SK-N-MC (cell line): ENCODE data around the gene HSD17B12.

Source experiments
- DNase-seq: peaks from one replicate; pipeline ENCODE4 v3.0.0-alpha.2; 2011; ENCODE audit warnings: low read depth, low spot score
- H3K27ac ChIP-seq: fragments of 200-600 bp; sonication (generic); 2 replicates; pipeline ENCODE4 v1.5.1; 2016; ENCODE audit warnings: mixed run types
- H3K36me3 ChIP-seq: fragments of 200-600 bp; sonication (generic); 2 replicates; pipeline ENCODE4 v1.6.1; 2017; ENCODE audit warnings: antibody characterized with exemption, low read length, mixed read lengths; ENCODE audit not compliant: insufficient read depth
- H3K4me3 ChIP-seq: fragments of 200-600 bp; sonication (generic); 2 replicates; pipeline ENCODE4 v1.5.1; 2016
- H3K9ac ChIP-seq: fragments of 200-600 bp; sonication (generic); 2 replicates; pipeline ENCODE4 v1.8.0; 2017; ENCODE audit warnings: mixed run types, mixed read lengths; ENCODE audit not compliant: insufficient read length
- H3K9me3 ChIP-seq: fragments of 200-600 bp; sonication (generic); 2 replicates; pipeline ENCODE4 v1.6.1; 2017; ENCODE audit warnings: low read depth, mild to moderate bottlenecking, antibody characterized with exemption, low read length, moderate library complexity, mixed read lengths
- EZH2 ChIP-seq: fragments of 200-600 bp; sonication (generic); IDR thresholded peaks from one replicate; pipeline ENCODE4 v1.6.1; 2017; ENCODE audit warnings: antibody characterized with exemption
- FOXP2 ChIP-seq: optimal IDR thresholded peaks from 2 replicates; pipeline ENCODE3; 2011; ENCODE audit warnings: mild to moderate bottlenecking, moderate library complexity; ENCODE audit not compliant: insufficient read depth; ENCODE audit errors: extremely low read length, control extremely low read depth
- POLR2AphosphoS5 ChIP-seq: IDR thresholded peaks from 2 replicates; pipeline ENCODE4 v1.6.1; 2012; ENCODE audit warnings: mild to moderate bottlenecking, low read depth, low read length, borderline replicate concordance

The HSD17B12 gene

DNA sequence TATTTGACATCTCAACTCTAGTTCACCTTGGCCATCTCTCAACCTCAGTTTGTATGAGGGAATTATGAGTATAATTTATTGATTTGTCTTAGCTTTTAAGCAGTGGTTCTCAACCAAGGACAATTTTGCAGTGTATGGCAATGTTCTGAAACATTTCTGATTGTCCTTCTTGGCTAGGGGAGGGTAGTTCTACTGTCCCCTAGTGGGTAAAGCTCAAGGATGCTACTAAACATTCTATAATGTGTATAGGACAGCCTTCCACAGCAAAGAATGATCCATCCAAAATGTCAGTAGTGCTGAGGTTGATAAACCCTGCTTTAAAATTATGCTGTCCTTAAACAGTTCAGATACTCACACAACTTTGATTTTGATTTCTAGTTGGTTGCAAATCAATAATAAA, 122.0 kb downstream of the HSD17B12 start:
- DNase-seq = no peak
- no peak overlapping the region for H3K27ac ChIP-seq
- TF ChIP-seq FOXP2 = no peak
- no peaks in the 10 kb centered on the region for H3K9me3 ChIP-seq
- H3K4me3 ChIP-seq = no peak overlapping the region
- peaks cover 63% of the 10 kb centered on the region for H3K36me3 ChIP-seq
- no peak overlapping the region for H3K9ac ChIP-seq

DNA sequence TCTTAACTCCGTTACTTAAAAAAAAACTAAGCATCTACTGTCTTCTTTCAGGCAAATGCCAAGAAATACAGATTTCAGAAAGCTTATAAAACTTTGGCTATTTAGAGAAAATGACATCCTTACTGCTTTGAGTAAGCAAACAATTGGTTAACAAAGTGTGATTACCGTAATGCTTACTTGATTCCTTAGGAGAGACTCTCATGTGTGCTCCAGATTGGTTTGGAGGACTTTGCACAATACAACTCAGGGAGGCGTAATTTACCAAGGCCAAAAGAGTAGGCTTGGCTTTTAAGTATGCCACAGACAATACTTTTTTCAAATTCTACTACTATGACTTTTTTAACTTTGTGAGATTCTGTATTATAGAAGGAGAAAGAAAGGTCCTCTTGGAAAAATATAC, 123.2 kb downstream of the HSD17B12 start:
- no peak for DNase-seq
- Histone ChIP-seq H3K4me3 (no peak overlapping the region), H3K9ac (no peak overlapping the region), H3K27ac (no peak overlapping the region), H3K9me3 (no peaks in the 10 kb centered on the region), H3K36me3 (peaks cover 56% of the 10 kb centered on the region)
- no peak for TF ChIP-seq POLR2AphosphoS5
- TF ChIP-seq EZH2 = no peak
- no peak for TF ChIP-seq FOXP2

DNA sequence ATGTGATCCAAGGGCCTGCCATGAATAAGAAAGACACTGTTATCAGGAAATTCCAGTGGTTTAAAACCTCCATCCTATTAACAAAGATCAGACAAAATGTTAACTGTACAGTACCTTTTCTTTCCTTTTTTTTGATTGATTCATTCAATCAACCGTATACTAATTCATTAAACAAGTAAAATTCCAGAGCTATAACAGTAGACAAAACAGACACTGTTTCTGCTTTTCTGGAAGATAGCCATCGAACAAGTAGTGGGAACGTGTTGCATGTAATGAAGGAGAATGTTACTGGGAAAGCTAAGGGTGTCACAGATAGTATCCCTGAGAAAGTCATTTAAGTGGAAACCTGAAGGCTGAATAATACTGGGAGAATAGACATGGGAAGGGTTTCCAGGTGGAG, 126.4 kb downstream of the HSD17B12 start:
- no peaks in the 10 kb centered on the region for H3K9me3 ChIP-seq
- TF ChIP-seq EZH2 = no peak
- no peak for TF ChIP-seq POLR2AphosphoS5
- TF ChIP-seq FOXP2 = no peak
- no peak overlapping the region for H3K27ac ChIP-seq
- peaks cover 42% of the 10 kb centered on the region for H3K36me3 ChIP-seq
- no peak for DNase-seq
- no peak overlapping the region for H3K9ac ChIP-seq
- H3K4me3 ChIP-seq = no peak overlapping the region

DNA sequence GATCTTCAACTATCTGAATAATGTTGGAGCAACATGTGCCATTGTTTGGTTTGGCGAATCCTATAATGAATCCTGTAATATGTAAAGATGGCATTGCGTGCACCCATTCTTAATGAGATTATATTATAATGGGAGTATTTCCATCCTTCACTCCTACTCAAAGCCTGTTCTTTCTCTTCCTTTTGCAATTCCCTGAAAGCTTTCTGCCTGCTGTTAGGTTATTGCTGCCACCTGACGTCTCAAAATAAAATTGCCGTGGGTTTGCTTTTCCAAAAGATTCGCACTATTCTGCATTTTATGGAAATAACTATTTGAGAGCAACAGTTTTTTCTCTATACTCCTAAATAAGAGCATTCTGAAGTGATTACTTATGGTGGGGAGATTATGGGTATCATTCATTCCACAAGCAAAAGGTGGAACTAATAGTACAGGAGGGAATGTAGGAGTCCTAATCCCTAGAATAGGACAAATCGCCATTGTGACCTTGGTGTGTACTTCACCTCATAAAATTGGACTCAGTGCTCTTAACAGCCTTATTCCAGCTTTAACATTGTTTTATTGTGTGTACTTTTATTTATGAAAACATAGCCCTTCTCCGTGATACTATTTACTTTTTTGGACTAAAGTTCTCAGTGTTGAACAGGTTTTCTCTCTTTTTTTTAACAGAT, 130.5 kb downstream of the HSD17B12 start:
- Histone ChIP-seq H3K27ac (no peak overlapping the region), H3K4me3 (no peak overlapping the region), H3K9ac (no peak overlapping the region), H3K36me3 (peaks cover 23% of the 10 kb centered on the region), H3K9me3 (no peaks in the 10 kb centered on the region)
- DNase-seq = no peak
- no peak for TF ChIP-seq POLR2AphosphoS5

DNA sequence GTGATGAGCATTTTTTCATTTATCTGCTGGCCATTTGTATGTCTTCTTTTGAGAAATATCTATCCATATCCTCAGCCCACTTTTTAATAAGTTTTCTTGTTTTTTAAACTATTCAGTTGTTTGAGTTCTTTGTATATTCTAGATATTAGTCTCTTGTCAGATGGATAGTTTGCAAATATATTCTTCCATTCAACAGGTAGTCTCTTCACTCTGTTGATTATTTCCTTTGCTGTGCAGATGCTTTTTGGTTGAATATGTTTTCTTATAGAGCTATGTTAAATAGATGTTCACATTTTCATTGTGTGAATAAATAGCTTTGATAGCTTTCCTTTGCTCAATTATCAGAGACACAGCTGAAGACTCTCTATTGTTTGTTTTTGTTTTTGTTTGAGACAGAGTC, 131.9 kb downstream of the HSD17B12 start:
- H3K27ac ChIP-seq = no peak overlapping the region

DNA sequence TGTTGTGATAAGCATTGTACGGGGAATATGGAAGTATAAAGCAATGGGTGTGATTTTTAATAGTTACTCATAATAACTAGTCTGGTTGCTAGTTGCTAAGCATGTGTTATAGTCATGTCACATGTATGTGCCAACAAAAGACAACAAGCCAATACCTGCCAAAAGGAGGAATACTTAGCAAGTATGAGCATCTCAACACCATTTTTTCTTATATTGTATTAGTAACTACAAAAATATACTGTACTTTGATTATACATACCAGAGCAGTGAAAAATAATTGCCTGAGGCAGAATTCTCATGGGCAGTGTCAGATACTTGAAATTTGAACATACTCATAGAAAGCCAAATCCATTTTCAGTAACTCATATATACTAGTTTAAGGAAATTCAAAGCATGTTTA, 137.7 kb downstream of the HSD17B12 start:
- Histone ChIP-seq H3K4me3 (no peak overlapping the region), H3K9me3 (no peaks in the 10 kb centered on the region), H3K9ac (no peak overlapping the region), H3K36me3 (peaks cover 42% of the 10 kb centered on the region), H3K27ac (no peak overlapping the region)
- DNase-seq = no peak
- no peak for TF ChIP-seq FOXP2
- no peak for TF ChIP-seq POLR2AphosphoS5
- no peak for TF ChIP-seq EZH2

More for the DNA sequence above, 131.9 kb downstream of the HSD17B12 start:
- TF ChIP-seq FOXP2 (no peak), POLR2AphosphoS5 (no peak), EZH2 (no peak)
- Histone ChIP-seq H3K4me3 (no peak overlapping the region), H3K9me3 (no peaks in the 10 kb centered on the region), H3K9ac (no peak overlapping the region), H3K36me3 (peaks cover 17% of the 10 kb centered on the region)
- DNase-seq = no peak

DNA sequence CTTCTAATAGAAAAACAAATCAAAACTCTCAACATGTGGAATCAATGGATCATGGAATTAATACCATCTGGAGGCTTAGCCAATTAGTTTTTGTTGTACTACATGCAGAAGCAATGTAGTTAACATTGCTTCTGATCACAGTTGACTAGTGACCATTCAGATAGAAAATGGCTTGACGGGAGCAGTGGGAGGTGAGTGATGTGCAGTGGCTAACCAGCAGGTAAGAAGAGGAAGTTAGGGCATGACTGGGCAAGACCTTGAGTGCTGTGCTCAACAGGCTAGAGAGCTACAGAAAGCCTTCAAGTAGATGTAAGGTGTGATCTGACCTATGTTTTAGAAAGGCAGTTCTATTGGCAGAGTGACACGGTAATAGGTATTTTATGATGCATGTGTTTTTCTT, 139.4 kb downstream of the HSD17B12 start:
- TF ChIP-seq FOXP2 = no peak
- TF ChIP-seq EZH2 = no peak
- no peak for TF ChIP-seq POLR2AphosphoS5
- no peak overlapping the region for H3K9ac ChIP-seq
- DNase-seq = no peak
- H3K9me3 ChIP-seq = no peaks in the 10 kb centered on the region
- no peak overlapping the region for H3K4me3 ChIP-seq
- H3K27ac ChIP-seq = no peak overlapping the region
- peaks cover 50% of the 10 kb centered on the region for H3K36me3 ChIP-seq

DNA sequence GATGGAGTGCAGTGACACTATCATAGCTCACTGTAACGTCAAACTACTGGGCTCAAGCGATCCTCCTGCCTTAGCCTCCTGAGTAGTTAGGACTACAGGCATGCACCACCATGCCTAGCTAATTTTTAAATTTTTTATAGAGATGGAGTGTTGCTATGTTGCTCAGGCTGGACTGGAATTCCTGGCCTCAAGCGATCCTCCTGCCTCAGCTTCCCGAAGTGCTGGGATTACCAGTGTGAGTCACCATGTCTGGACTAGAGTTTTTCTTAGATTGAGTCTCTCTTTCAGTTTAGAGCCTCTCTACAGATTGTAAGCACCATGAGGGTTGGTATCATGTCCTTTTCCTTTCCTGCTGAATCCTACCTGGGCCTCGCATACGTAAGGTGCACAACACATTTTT, 142.8 kb downstream of the HSD17B12 start:
- Histone ChIP-seq H3K4me3 (no peak overlapping the region), H3K27ac (no peak overlapping the region), H3K9ac (no peak overlapping the region), H3K36me3 (peaks cover 31% of the 10 kb centered on the region), H3K9me3 (no peaks in the 10 kb centered on the region)
- no peak for DNase-seq
- no peak for TF ChIP-seq POLR2AphosphoS5

DNA sequence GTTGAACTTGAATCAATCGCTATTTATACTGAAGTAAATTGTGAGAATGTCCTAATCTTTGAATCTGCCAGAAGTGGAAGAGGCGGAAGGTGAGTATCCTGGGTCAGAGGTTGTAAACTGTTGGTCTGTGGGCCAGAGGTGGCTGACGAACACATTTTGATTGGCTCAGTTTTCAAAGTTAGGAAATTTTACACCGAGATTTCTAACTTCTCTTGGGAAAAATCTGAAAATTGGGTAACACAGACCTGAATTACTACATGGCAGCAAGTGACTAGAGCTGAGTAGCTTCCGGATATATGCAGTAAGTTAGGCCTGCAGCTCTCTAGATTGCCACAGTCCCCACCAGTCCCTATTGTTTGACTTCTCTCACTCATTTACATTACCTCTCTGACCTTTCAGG, 143.3 kb downstream of the HSD17B12 start:
- no peak for DNase-seq

More for the DNA sequence above, 143.3 kb downstream of the HSD17B12 start:
- Histone ChIP-seq H3K27ac (no peak overlapping the region), H3K36me3 (peaks cover 28% of the 10 kb centered on the region), H3K9ac (no peak overlapping the region), H3K9me3 (no peaks in the 10 kb centered on the region), H3K4me3 (no peak overlapping the region)
- TF ChIP-seq POLR2AphosphoS5 (no peak), EZH2 (no peak), FOXP2 (no peak)
